HG03066 (cell line): Measurements from ENCODE around the gene MPO.

Experiments used
- ATAC-seq: cut with Tn5 transposase; IDR thresholded peaks from one replicate; pipeline ENCODE4 v1.9.1; 2021; ENCODE audit warnings: low read depth; ENCODE audit not compliant: unreplicated experiment

MPO gene

DNA sequence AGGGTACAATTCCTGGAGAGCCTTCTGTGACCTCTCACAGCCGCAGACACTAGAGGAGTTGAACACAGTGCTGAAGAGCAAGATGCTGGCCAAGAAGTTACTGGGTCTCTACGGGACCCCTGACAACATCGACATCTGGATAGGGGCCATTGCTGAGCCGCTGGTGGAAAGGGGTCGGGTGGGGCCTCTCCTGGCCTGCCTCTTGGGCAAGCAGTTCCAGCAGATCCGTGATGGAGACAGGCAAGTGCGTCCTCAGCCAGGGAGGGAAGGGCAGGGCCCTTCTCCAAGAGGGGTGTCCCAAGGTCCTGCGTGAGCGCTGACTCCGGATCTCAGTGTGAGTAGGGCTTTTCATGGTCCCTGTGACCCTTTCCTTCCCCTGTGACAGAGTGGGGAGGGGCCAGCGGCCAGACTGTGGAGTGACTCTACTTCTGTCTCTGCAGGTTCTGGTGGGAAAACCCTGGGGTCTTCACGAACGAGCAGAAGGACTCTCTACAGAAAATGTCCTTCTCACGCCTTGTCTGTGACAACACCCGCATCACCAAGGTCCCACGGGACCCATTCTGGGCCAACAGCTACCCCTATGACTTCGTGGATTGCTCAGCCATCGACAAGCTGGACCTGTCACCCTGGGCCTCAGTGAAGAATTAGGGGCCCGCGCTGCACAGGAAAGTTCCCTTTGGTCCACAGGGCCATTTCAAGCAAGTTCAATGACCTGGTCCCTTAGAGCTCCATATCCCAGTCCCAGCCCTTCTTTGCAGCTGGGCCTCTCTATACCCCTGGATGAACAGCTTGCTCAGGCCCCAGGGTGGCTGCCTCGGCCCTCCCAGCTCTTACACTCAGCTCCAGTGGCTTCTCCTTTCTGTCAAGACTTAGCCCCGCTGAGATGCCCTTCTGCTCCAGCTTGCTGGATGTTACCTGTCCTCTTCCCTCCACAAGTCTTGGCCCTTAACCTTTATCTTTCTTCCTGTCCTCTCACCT lies 13.1 kb downstream of the MPO start:
- ATAC-seq: no peak

DNA sequence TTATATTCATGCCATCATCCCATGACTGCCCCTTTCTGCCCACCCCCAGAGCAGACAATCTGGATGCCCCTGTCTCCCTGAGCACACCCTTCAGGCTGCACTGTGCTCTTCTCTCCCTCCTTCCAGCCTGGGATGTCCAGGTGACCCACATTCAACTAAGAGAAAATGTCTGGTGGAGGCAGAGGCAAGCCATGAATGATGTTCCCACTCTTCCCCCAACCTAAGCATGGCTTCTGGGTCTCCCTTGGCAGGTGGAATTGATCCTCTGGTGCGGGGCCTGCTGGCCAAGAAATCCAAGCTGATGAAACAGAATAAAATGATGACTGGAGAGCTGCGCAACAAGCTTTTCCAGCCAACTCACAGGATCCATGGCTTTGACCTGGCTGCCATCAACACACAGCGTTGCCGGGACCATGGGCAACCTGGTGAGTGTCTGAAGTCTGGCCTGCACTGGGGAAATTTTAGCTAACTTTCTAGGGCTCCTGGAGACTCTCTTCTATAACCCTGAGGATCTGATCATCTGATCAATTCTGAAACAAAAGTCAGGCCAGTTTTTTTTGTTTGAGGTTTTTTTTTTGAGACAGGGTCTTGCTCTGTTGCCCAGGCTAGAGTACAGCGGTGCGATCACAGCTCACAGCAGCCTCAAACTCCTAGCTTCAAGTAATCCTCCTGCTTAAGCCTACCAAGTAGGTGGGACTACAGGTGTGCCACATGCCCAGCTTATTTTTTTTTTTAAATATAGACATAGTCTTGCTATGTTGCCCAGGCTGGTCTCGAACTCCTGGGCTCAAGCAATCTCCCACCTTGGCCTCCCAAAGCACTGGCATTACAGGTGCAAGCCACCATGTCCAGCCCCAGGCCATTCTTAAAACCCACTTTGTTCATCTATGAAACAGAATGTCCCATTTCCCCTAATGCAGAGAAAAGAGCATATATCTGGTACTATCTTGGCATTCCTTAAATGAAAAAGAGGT lies 14.5 kb downstream of the MPO start:
- no peak for ATAC-seq

DNA sequence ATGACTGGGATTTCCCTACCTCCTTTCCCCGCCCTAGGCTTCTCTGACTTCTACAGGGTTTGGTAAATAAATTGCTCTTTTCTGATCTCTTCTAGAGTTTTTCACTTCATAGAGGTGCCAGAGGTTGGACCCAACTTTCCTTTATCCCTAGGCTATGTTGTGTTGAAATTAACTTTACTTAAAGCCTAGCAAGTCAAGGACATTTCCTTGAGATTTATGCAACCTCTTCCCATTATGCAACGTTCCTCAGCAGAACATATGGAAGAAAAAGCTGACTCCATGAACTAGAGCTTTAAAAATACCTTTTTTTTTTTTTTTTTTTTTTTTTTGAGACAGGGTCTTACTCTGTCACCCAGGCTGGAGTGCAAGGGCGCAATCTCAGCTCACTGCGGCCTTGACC lies 15.5 kb downstream of the MPO start:
- ATAC-seq: no peak

DNA sequence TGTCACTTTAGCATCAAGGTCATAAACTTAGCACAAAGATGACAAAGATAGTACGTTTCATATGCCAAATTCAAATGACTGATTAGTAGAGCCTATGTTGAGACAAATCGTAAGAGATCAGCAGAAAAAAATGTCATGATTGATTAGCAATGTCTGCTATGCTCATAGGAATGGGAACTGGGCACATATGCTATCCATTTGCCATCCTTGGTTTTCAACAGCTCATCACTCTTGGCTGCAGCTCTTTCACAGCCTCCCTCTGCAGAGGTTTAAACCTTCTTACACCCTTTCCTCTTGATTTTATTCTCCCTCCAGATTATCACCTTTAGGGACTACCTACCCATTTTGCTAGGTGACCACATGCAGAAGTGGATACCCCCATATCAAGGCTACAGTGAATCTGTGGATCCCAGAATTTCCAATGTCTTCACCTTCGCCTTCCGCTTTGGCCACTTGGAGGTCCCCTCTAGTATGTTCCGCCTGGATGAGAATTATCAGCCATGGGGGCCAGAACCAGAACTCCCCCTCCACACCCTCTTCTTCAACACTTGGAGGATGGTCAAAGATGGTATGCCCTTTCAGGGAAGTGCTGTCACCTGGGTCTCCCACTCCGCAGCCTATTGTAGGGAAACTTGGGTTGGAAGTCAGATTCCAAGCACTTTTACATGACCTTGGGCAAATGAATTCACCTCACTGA lies 16.2 kb downstream of the MPO start:
- ATAC-seq: no peak

DNA sequence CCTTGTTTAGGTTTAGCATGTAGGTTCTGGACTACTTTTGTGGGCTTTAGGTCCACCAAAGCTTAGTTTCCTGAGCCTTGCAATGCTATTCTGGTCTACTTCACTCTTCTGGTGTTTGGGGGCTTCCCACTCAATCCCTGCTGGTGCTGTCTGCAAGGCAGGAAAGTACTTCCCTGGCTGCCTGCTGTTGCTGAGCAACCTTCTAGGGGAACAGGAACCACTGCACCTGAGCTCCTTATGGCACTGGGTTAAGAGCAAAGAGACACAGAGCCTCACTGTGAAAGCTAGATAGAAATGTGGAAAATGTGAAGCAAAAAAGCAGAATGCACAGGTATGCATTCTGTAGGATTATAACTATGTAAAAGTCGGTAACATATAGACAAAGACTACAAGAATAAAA lies 17.0 kb downstream of the MPO start:
- no peak for ATAC-seq

DNA sequence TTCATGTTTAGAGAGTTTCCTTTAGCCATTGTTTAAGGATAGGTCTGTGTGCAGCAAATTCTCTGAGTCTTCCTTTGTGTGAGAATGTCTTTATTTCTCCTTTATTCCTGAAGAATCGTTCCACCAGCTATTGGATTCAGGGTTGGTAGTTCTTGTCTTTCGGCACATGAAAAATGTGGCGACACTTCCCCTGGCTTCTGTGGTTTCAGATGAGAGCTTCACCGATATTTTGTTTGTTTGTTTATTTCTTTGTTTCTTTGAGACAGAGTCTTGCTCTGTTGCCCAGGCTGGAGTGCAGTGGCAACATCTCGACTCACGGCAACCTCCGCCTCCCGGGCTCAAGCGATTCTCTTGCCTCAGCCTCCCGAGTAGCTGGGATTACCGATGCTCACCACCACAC lies 18.6 kb downstream of the MPO start:
- no peak for ATAC-seq

DNA sequence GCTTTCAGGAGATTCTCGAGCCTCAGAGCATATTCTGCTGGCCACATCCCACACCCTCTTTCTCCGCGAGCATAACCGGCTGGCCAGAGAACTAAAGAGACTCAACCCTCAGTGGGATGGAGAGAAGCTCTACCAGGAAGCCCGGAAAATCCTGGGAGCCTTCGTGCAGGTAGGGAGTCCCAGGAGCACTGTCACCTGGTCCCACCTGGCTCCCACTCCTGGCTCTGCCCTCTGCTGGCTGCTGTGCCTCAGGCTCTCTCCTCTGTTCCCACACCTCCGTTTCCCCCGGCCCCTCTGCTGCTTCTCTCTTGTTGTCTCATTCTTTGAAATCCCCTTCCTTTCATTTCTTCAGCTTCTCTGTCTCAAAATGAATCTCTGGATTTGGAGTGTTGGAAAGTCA lies 25.9 kb downstream of the MPO start:
- ATAC-seq: no peak

DNA sequence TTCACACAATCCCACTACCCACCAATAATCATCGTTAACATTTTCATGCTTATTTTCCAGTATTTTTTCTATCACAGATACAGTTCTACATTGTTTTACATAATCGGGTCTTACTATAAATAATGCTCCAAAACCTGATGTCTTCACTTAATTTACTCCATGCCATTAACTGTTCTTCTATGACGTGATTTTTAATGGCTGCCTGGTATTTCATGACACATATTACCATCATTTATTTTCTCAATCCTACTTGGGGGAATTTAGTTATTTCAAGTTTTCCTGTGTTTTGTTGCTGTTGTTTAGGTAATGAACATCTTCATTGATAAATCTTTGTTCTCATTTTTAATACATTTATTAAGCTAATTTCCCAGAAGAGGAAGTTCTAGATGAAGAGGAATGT lies 27.7 kb downstream of the MPO start:
- ATAC-seq: no peak

DNA sequence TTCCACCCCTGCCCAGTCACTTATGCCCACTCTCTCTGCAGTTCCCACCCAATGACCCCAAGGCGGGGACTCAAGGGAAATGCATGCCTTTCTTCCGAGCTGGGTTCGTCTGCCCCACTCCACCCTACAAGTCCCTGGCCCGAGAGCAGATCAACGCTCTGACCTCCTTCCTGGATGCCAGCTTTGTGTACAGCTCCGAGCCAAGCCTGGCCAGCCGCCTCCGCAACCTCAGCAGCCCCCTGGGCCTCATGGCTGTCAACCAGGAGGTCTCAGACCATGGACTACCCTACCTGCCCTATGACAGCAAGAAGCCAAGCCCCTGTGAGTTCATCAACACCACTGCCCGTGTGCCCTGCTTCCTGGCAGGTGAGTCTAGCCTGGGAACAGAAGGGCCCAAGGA lies 28.6 kb downstream of the MPO start:
- no peak for ATAC-seq

DNA sequence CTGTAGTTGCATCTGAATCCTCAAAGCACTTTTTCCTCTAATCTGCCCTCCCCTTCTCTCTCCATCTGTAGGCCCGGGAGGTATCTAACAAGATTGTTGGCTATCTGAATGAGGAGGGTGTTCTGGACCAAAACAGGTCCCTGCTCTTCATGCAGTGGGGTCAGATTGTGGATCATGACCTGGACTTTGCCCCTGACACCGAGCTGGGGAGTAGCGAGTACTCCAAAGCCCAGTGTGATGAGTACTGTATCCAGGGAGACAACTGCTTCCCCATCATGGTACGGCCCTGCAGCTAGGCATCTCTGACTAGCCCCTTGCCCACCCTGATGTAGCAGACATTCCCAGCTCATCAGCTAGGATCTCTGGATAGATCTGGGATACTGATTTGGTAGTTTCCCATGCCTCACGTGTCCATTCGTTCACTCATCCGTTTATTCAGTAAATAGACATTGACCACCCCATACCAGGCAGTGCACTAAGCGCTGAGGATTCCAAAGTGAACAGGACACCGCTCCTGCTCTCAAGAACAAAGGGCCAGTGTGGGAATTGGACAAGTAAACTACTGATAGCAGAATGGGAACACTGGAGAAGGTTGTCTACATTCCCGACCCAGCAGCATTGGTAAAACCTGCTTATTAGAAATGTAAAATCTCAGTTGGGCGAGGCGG lies 30.3 kb downstream of the MPO start:
- ATAC-seq: no peak

DNA sequence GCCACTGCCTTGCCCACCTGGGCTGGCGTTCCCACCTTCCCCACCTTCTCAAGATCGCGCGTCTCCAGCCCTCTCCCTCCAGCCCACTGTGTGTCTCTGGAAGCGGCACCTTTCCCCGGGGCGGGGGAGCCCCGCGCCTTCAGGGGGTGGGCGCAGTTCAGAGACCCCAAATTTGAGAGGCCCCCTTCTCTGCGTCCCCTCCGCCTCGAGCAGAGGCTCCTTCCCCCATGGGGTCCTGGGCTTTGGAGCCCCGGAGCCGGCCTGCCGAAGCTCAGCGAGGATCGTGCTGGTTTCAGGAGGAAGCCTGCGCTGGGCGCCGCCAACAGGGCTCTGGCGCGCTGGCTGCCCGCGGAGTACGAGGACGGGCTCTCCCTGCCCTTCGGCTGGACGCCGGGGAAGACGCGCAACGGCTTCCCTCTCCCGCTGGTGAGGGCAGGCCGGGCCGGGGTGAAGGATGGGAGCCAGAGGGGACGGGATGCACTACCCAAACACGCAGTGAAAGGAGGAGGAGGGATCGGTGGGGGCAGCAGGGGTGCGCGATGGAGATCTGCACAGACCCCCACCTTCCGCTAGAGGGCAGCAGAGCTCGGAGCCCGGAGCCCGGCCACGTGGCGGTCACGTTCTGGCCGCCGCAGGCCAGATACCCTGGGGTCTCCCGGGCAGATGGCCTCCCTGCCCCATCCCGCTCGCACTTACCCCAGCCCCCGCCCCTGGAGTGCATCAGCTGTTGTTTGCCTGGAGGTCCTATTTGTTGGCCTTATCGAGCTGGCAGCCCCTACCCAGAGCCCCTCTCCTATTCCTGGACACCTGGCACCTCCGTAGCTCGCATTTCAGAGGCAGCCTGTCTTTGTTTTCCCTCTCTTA lies 31.2 kb downstream of the MPO start:
- no peak for ATAC-seq

DNA sequence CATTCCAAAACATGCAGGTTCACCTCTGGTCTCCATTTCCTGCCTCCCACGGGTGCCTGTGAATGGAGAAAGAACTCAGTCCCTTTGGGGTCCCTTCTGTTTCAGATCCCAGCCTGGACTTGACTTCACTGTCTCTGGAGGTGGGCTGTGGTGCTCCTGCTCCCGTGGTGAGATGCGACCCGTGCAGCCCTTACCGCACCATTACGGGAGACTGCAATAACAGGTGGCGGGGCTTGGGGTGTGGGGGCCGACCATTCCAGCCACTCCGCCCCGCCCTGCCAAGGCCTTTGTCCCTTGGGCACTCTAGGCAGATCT lies 31.8 kb downstream of the MPO start:
- no peak for ATAC-seq

DNA sequence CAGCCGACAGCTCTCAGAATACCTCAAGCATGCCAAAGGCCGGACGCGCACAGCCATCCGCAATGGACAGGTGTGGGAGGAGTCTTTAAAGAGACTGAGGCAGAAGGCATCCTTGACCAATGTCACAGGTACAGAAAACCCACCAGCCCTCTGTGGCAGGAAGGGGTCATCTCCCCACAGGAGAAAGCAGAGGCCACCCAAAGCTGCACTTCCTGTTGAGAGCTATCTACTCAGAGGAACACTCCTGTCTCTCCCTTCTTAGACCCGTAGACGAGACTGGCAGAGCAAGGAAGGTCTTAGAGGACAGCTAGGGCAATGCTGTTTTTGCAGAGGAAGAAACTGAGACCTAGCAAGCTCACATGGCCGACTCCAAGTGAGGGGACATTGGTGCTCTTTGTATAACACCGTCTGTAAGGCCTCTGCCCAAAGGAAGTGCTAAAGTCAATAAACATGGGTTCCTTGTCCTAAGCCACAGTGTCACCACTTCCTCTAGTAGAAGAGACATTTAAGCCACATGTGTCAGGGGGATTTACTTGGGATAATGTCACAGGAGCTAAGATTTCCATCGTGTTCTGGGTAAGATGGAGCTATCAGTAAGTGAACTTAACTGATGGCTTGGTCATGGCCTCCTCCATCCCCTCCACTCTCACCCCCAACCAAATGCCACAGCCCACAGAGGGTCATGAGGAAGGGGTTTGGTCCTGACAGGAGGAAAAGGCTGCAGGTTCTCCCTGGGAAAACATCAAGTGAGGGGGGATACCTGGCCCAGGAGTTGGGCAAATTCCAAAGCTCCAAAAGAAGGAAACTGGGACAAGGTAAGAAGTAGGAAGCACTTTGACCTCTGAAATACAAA lies 33.0 kb downstream of the MPO start:
- no peak for ATAC-seq

DNA sequence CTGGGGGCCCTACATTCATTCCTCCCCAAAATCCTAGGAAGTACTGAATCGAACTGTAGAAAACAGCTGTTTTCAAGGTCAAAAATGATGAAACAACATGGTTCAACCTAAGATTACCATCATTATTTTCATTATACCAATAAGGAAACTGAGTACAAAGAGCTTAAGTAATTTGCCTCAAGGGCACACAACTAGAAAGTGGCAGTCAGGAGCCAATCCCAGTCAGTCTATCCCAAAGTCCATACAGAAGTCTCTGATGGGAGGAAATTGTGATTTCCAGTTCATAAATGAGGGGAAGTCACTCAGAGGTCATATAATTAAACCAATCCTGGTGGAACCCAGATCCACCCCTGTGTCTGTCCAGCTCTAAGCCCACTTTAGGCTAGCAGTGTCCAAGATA lies 34.0 kb downstream of the MPO start:
- no peak for ATAC-seq

DNA sequence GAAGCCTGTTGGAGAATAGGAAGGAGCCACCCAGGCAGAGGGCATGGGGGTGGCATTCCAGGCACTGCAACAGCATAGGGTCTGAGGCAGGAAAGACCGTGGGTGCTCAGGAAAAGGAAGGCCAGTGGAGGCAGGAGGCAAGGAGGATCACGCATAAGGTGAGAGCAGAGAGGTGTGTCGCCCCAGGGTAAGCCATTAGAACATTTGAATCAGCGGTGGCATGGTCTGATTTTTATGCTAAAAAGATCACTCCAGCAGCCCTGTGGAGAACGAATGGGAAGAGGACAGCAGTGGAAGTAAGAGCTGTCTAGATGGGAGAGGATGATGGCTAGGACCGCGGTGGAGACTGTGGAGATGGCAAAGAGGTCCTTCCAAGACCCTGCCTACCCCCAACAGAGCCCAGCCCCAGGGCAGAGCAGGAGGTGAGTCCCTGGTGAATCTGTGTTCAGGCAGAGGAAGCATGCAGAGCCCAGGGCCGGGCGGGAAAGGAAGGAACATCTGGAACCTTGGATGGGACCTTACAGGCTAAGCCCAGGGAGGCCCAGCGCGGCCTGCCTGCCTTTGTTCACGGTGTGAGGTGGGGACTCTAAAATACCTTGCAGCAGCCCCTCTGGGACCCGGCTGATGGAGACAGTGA lies 34.5 kb downstream of the MPO start:
- ATAC-seq: no peak

DNA sequence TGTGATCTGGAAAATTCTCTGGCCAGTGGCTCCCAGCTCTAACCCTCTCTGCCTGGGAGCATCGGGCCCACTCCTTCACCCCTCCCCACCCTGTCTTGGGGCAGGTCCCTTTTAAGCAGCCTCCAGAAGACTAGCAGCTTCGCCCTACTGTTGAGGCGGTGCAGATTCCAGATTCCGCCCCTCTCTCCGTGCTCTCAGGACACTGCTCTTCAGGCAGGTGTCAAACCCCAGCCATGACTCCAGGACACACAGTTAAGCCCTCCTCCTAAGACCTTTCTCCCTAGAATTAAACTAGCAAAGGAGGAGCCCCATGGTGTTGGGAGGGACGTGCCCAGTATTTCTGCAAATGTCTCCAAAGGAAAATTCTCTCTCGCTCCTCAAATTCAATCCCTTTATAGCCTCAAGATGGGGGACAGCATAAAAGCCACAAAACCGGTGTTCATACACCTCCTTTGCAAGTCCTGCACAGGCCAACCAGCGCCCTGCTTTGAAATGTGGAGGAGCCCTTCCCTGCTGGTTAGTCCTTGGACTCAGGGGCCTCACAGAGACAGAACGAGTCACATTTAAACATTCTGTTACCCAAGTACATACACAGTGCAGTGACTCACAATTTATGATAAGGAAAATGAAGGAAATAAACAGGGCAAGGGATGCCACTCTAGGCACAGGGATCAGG lies 35.2 kb downstream of the MPO start:
- no peak for ATAC-seq

DNA sequence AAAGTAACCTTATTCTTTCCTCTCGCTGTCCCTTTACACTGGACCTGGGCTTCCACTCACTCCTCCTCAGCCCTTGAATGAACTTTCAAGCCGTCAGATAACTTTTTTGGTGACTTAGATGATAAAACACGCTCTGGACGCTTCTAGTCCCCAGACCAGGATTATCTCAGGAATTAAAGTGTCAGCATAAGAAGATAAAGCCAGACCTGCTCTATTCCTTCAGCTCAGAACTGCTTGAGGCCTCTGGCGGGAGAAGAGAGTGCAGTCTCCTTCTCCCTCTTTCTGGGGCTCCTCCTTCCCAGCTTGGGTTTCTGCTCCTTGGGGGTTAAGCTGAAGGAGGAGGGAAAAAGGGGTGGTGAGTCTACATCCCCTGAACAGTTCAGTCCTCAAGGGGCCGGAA lies 35.8 kb downstream of the MPO start:
- ATAC-seq: no peak
